Lower lobe of right lung (tissue), 2 donors: ENCODE measurements around the gene RNASET2. TPM values are rescaled to one million over a fixed set of nuclear protein-coding genes. Genes with fewer than 3 reads are reported as not detected.

Experiments
- ATAC-seq, 2 donors: fragments of 200-7000 bp; cut with Tn5 transposase; one replicate each; pipeline ENCODE4 v1.9.1; 2020 to 2022; ENCODE audit warnings: mild to moderate bottlenecking in 2 of 2, moderate library complexity in 2 of 2
- DNase-seq: peaks from one replicate; pipeline ENCODE4 v3.0.0-alpha.2; 2020
- H3K27ac ChIP-seq: fragments of 200-600 bp; one replicate; pipeline ENCODE4 v1.8.0; 2022
- H3K27me3 ChIP-seq: fragments of 200-600 bp; one replicate; pipeline ENCODE4 v1.8.0; 2022; ENCODE audit warnings: low read depth
- H3K36me3 ChIP-seq: fragments of 200-600 bp; one replicate; pipeline ENCODE4 v1.8.0; 2022; ENCODE audit warnings: mild to moderate bottlenecking
- H3K4me1 ChIP-seq: fragments of 200-600 bp; one replicate; pipeline ENCODE4 v1.8.0; 2022
- H3K4me3 ChIP-seq: fragments of 200-600 bp; one replicate; pipeline ENCODE4 v1.8.0; 2022; ENCODE audit warnings: mild to moderate bottlenecking
- H3K9me3 ChIP-seq: fragments of 200-600 bp; one replicate; pipeline ENCODE4 v1.8.0; 2022
- CTCF ChIP-seq: fragments of 200-600 bp; IDR thresholded peaks from one replicate; pipeline ENCODE4 v1.8.0; 2022; ENCODE audit warnings: antibody characterized with exemption, mild to moderate bottlenecking
- intact Hi-C: fragments of 100-400 bp; cut with DNase I; formaldehyde crosslinking; loops from one replicate; pipeline ENCODE4 v1.11.0; 2022
- total RNA-seq: library from RNA; stranded (reverse); fragmentation: NEBNext Ultra II Directional; extraction: Animal tissue kit (Norgen Biotek cat#: 25700); gene quantifications from one replicate; pipeline ENCODE4 v1.2.1, GENCODE V29; 2021
- donor health status: DM: no; HTN: yes; CAD: no; lungs with severe emphysema.

RNASET2 gene
- total RNA-seq, 1 donor from 2014 or later, result 103 TPM

DNA sequence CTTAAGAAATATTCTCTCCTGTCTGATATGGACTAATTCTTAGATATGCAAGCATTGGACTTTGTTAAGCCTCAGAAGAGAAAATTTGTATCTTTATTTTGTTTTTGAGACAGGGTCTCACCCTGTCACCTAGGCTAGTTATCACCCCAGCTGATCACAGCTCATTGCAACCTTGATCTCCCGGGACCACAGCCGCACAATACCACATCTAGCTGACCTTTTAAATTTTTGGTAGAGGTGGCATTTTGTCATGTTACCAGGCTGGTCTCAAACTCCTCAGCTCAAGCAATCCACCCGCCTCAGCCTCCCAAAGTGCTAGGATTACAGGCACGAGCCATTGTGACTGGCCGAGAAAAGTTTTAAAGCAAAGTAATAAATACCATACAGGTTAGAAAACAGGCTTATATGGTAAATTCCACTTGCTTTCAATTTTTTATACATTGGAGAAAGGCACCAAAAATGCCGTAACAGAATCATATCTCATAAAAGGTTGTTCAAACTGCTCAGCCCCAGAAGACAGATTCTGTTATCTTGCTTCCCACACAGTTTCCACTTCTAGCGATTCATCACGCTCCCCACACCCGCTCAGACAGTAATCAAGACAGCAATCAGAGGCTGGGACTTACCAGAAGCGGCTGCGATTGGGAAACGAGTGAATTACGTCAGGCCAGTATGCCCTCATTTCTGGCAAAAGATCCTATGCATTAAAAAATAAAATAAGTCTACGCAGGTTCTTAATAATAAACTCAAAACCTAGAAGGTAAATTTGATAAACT is 13.8 kb downstream of the RNASET2 start:
- DNase-seq (peak; percentile 62), ATAC-seq (peak; percentile 31 to 50)
- Histone ChIP-seq H3K9me3 (no peaks in the 10 kb centered on the region), H3K27me3 (no peaks in the 10 kb centered on the region), H3K27ac (no peak overlapping the region), H3K4me1 (no peaks in the 10 kb centered on the region), H3K36me3 (peaks cover 63% of the 10 kb centered on the region), H3K4me3 (no peak overlapping the region)
- TF ChIP-seq CTCF, result no peak
- intact Hi-C loops, result no loop called here

GRCh38 chr6:166940643-166941068 is 15.7 kb downstream of the RNASET2 start:
- Histone ChIP-seq H3K9me3 (no peaks in the 10 kb centered on the region), H3K27me3 (no peaks in the 10 kb centered on the region), H3K4me3 (no peak overlapping the region), H3K36me3 (peaks cover 60% of the 10 kb centered on the region), H3K27ac (no peak overlapping the region), H3K4me1 (no peaks in the 10 kb centered on the region)
- no peak for DNase-seq
- TF ChIP-seq CTCF, result no peak
- no peak for ATAC-seq
- intact Hi-C loops, result no loop called here

- intact Hi-C loops, result no loop called here
These were observed 16.5 kb downstream of the RNASET2 start for GRCh38 chr6:166939894-166940293.

GRCh38 chr6:166939345-166939744 is 17.0 kb downstream of the RNASET2 start:
- DNase-seq, result no peak
- ATAC-seq, result no peak
- intact Hi-C loops, result no loop called here
- Histone ChIP-seq H3K4me3 (no peak overlapping the region), H3K36me3 (peaks cover 70% of the 10 kb centered on the region), H3K27ac (no peak overlapping the region), H3K9me3 (no peaks in the 10 kb centered on the region), H3K4me1 (no peaks in the 10 kb centered on the region), H3K27me3 (no peaks in the 10 kb centered on the region)
- TF ChIP-seq CTCF, result no peak

More at GRCh38 chr6:166939894-166940293, 16.5 kb downstream of the RNASET2 start:
- no peak for TF ChIP-seq CTCF
- no peaks in the 10 kb centered on the region for H3K4me1 ChIP-seq
- DNase-seq, result no peak
- no peak for ATAC-seq
- no peak overlapping the region for H3K27ac ChIP-seq
- H3K9me3 ChIP-seq, result no peaks in the 10 kb centered on the region
- peaks cover 65% of the 10 kb centered on the region for H3K36me3 ChIP-seq
- H3K4me3 ChIP-seq, result no peak overlapping the region
- H3K27me3 ChIP-seq, result no peaks in the 10 kb centered on the region

DNA sequence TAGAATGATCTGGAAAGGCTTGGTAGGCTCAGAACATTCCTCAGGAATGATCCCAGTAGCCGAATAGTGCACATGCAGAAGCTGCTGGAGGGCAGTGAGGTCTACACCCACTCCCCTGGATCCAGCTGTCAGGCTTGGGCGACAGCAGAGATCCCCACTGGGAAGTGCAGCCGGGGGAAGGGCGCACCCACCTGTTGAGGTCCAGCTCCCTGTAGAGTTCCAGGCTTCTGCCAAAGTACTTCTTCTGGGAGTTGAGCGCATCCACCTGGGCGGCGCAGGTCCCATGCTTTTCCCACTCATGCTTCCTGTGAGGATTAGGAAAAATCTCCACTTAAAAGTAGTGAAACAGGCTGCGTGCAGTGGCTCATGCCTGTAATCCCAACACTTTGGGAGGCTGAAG is 17.6 kb downstream of the RNASET2 start:
- H3K4me3 ChIP-seq, result no peak overlapping the region
- DNase-seq, result no peak
- intact Hi-C loops, result no loop called here

More for the DNA sequence above, 17.6 kb downstream of the RNASET2 start:
- ATAC-seq, result no peak
- Histone ChIP-seq H3K27ac (no peak overlapping the region), H3K4me1 (no peaks in the 10 kb centered on the region), H3K27me3 (no peaks in the 10 kb centered on the region), H3K36me3 (peaks cover 74% of the 10 kb centered on the region), H3K9me3 (no peaks in the 10 kb centered on the region)
- TF ChIP-seq CTCF, result no peak
